ENCODE measurements around the gene SYNE3.

Gene SYNE3

GRCh38 chr14:95494456-95494855 lies 22.0 kb downstream of the SYNE3 start:
- Histone ChIP-seq H3K27me3 (ENCODE audit: control insufficient read depth, insufficient read depth, low read length) (no peaks in the 10 kb centered on the region), H3K4me1 (ENCODE audit: control insufficient read depth, insufficient read depth, low read length) (peaks cover 4% of the 10 kb centered on the region; the same call in 1 of the 2 replicates), H3K4me3 (ENCODE audit: low read depth, low read length) (no peak overlapping the region), H3K27ac (ENCODE audit: low read depth, low read length) (no peak overlapping the region), H3K9ac (ENCODE audit: low read length) (no peak overlapping the region), H3K9me3 (ENCODE audit: control insufficient read depth, insufficient read depth, low read depth, low read length) (peaks cover 2% of the 10 kb centered on the region; the same call in 1 of the 2 replicates), H3K36me3 (ENCODE audit: control insufficient read depth, insufficient read depth, low read length) (no peaks in the 10 kb centered on the region)

- Histone ChIP-seq H3K9ac (ENCODE audit: low read length) (no peak overlapping the region), H3K4me1 (ENCODE audit: control insufficient read depth, insufficient read depth, low read length) (peaks cover 4% of the 10 kb centered on the region; the same call in 1 of the 2 replicates), H3K4me3 (ENCODE audit: low read depth, low read length) (no peak overlapping the region), H3K36me3 (ENCODE audit: control insufficient read depth, insufficient read depth, low read length) (no peaks in the 10 kb centered on the region), H3K27ac (ENCODE audit: low read depth, low read length) (no peak overlapping the region), H3K27me3 (ENCODE audit: control insufficient read depth, insufficient read depth, low read length) (no peaks in the 10 kb centered on the region), H3K9me3 (ENCODE audit: control insufficient read depth, insufficient read depth, low read depth, low read length) (peaks cover 2% of the 10 kb centered on the region; the same call in 1 of the 2 replicates)
Observed at GRCh38 chr14:95493976-95494375, 22.5 kb downstream of the SYNE3 start.

GRCh38 chr14:95493503-95493902 lies 22.9 kb downstream of the SYNE3 start:
- H3K9me3 ChIP-seq (ENCODE audit: control insufficient read depth, insufficient read depth, low read depth, low read length): peaks cover 2% of the 10 kb centered on the region; the same call in 1 of the 2 replicates
- H3K36me3 ChIP-seq (ENCODE audit: control insufficient read depth, insufficient read depth, low read length): no peaks in the 10 kb centered on the region
- peaks cover 4% of the 10 kb centered on the region; the same call in 1 of the 2 replicates for H3K4me1 ChIP-seq (ENCODE audit: control insufficient read depth, insufficient read depth, low read length)
- no peak overlapping the region for H3K4me3 ChIP-seq (ENCODE audit: low read depth, low read length)
- no peak overlapping the region for H3K27ac ChIP-seq (ENCODE audit: low read depth, low read length)
- no peaks in the 10 kb centered on the region for H3K27me3 ChIP-seq (ENCODE audit: control insufficient read depth, insufficient read depth, low read length)
- no peak overlapping the region for H3K9ac ChIP-seq (ENCODE audit: low read length)

- H3K4me1 ChIP-seq (ENCODE audit: control insufficient read depth, insufficient read depth, low read length): peaks cover 4% of the 10 kb centered on the region; the same call in 1 of the 2 replicates
- no peak overlapping the region for H3K27ac ChIP-seq (ENCODE audit: low read depth, low read length)
- H3K27me3 ChIP-seq (ENCODE audit: control insufficient read depth, insufficient read depth, low read length): no peaks in the 10 kb centered on the region
- H3K9me3 ChIP-seq (ENCODE audit: control insufficient read depth, insufficient read depth, low read depth, low read length): peaks cover 2% of the 10 kb centered on the region; the same call in 1 of the 2 replicates
- no peaks in the 10 kb centered on the region for H3K36me3 ChIP-seq (ENCODE audit: control insufficient read depth, insufficient read depth, low read length)
- H3K9ac ChIP-seq (ENCODE audit: low read length): no peak overlapping the region
- H3K4me3 ChIP-seq (ENCODE audit: low read depth, low read length): no peak overlapping the region
Observed at GRCh38 chr14:95491936-95492608, 24.4 kb downstream of the SYNE3 start.

GRCh38 chr14:95490727-95491451 lies 25.6 kb downstream of the SYNE3 start:
- H3K9ac ChIP-seq (ENCODE audit: low read length): no peak overlapping the region
- H3K4me3 ChIP-seq (ENCODE audit: low read depth, low read length): no peak overlapping the region
- H3K9me3 ChIP-seq (ENCODE audit: control insufficient read depth, insufficient read depth, low read depth, low read length): peaks cover 2% of the 10 kb centered on the region; the same call in 1 of the 2 replicates
- H3K27ac ChIP-seq (ENCODE audit: low read depth, low read length): no peak overlapping the region
- no peaks in the 10 kb centered on the region; the same call in 1 of the 2 replicates for H3K4me1 ChIP-seq (ENCODE audit: control insufficient read depth, insufficient read depth, low read length)
- no peaks in the 10 kb centered on the region for H3K36me3 ChIP-seq (ENCODE audit: control insufficient read depth, insufficient read depth, low read length)
- no peaks in the 10 kb centered on the region for H3K27me3 ChIP-seq (ENCODE audit: control insufficient read depth, insufficient read depth, low read length)

- Histone ChIP-seq H3K27ac (ENCODE audit: low read depth, low read length) (no peak overlapping the region), H3K9me3 (ENCODE audit: control insufficient read depth, insufficient read depth, low read depth, low read length) (peaks cover 2% of the 10 kb centered on the region; the same call in 1 of the 2 replicates), H3K4me1 (ENCODE audit: control insufficient read depth, insufficient read depth, low read length) (peaks cover 6% of the 10 kb centered on the region), H3K9ac (ENCODE audit: low read length) (no peak overlapping the region), H3K27me3 (ENCODE audit: control insufficient read depth, insufficient read depth, low read length) (no peaks in the 10 kb centered on the region), H3K36me3 (ENCODE audit: control insufficient read depth, insufficient read depth, low read length) (no peaks in the 10 kb centered on the region), H3K4me3 (ENCODE audit: low read depth, low read length) (no peak overlapping the region)
Observed at GRCh38 chr14:95490138-95490509, 26.3 kb downstream of the SYNE3 start.

- Histone ChIP-seq H3K4me3 (ENCODE audit: low read depth, low read length) (no peak overlapping the region), H3K9ac (ENCODE audit: low read length) (no peak overlapping the region), H3K27me3 (ENCODE audit: control insufficient read depth, insufficient read depth, low read length) (no peaks in the 10 kb centered on the region), H3K4me1 (ENCODE audit: control insufficient read depth, insufficient read depth, low read length) (peaks cover 12% of the 10 kb centered on the region), H3K36me3 (ENCODE audit: control insufficient read depth, insufficient read depth, low read length) (no peaks in the 10 kb centered on the region), H3K9me3 (ENCODE audit: control insufficient read depth, insufficient read depth, low read depth, low read length) (peaks cover 2% of the 10 kb centered on the region; the same call in 1 of the 2 replicates), H3K27ac (ENCODE audit: low read depth, low read length) (no peak overlapping the region)
Observed at GRCh38 chr14:95489214-95490137, 27.0 kb downstream of the SYNE3 start.

- no peak overlapping the region for H3K27ac ChIP-seq (ENCODE audit: low read depth, low read length)
- no peaks in the 10 kb centered on the region for H3K27me3 ChIP-seq (ENCODE audit: control insufficient read depth, insufficient read depth, low read length)
- peaks cover 14% of the 10 kb centered on the region for H3K4me1 ChIP-seq (ENCODE audit: control insufficient read depth, insufficient read depth, low read length)
- H3K4me3 ChIP-seq (ENCODE audit: low read depth, low read length): no peak overlapping the region
- H3K36me3 ChIP-seq (ENCODE audit: control insufficient read depth, insufficient read depth, low read length): no peaks in the 10 kb centered on the region
- peaks cover 2% of the 10 kb centered on the region; the same call in 1 of the 2 replicates for H3K9me3 ChIP-seq (ENCODE audit: control insufficient read depth, insufficient read depth, low read depth, low read length)
- no peak overlapping the region for H3K9ac ChIP-seq (ENCODE audit: low read length)
Observed at GRCh38 chr14:95488376-95489213, 27.9 kb downstream of the SYNE3 start.

- no peak overlapping the region for H3K4me3 ChIP-seq (ENCODE audit: low read depth, low read length)
- no peaks in the 10 kb centered on the region for H3K27me3 ChIP-seq (ENCODE audit: control insufficient read depth, insufficient read depth, low read length)
- peaks cover 23% of the 10 kb centered on the region for H3K4me1 ChIP-seq (ENCODE audit: control insufficient read depth, insufficient read depth, low read length)
- peaks cover 2% of the 10 kb centered on the region; the same call in 1 of the 2 replicates for H3K9me3 ChIP-seq (ENCODE audit: control insufficient read depth, insufficient read depth, low read depth, low read length)
- no peak overlapping the region for H3K9ac ChIP-seq (ENCODE audit: low read length)
- H3K27ac ChIP-seq (ENCODE audit: low read depth, low read length): no peak overlapping the region
- H3K36me3 ChIP-seq (ENCODE audit: control insufficient read depth, insufficient read depth, low read length): no peaks in the 10 kb centered on the region
Observed at GRCh38 chr14:95487669-95488084, 28.8 kb downstream of the SYNE3 start.

Data from HUES6 (cell line).